ENCODE results near the gene LDHB.
"Not testable (repeated sequence)": the region's sequence is repeated elsewhere in the genome, so short reads cannot be mapped to it uniquely, and the experiment has no call there.

The LDHB gene

GRCh38 chr12:21657326-21658077, at the start of gene LDHB:
Gene LDHB, minus strand, starts transcription at chr12:21657842. Its CDS starts 3,171 bp downstream, at chr12:21654671.
- DNase-seq (ENCODE audit: low read depth in 2 of 2) = peak; percentile 93 to 94

- DNase-seq (ENCODE audit: low read depth in 2 of 2) = no peak
Observed at GRCh38 chr12:21704847-21705246, 47.2 kb upstream of the LDHB start.

GRCh38 chr12:21699851-21700250, 42.2 kb upstream of the LDHB start:
- no peak for DNase-seq (ENCODE audit: low read depth in 2 of 2)

- DNase-seq (ENCODE audit: low read depth in 2 of 2) = no peak
Observed at GRCh38 chr12:21697904-21698630, 40.4 kb upstream of the LDHB start.

DNA sequence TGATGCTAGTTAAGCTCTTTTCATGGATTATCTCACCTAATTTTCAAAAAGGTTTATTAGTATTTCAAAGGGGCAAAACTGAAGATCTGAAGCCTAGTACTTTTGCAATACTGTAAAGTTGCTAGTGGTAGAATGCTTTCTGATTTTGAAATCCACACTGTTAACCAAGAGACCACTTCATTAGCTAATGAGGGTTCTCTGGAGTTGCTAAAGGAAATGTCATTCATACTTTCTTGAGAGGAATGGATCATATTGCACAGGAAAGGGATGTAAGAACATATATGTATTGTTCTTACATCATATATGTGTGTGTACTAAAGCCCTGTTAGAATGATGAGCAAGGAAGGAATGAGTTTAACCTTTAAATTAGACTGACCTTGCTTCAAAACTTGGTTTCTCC, 39.0 kb upstream of the LDHB start:
- DNase-seq (ENCODE audit: low read depth in 2 of 2) = no peak

- no peak for DNase-seq (ENCODE audit: low read depth in 2 of 2)
Observed at GRCh38 chr12:21695986-21696385, 38.3 kb upstream of the LDHB start.

DNA sequence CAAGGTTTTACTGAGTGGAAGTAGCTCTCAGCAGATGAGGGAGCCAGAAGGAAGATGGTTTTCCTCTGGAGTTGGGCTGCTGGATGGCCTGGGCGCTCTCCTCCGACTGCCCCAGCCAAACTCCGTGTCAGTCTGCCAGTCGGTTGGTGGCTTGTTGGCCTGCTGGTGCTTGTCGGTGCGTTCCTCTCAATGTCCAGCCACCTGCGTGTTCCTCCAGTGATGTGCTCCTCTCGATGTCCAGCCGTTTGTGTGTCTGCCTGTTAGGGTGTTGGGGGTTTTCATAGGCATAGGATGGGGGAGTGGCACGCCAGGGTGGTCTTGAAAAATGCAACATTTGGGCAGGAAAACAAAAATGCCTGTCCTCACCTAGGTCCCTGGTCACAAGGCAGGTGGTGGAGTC, 37.0 kb upstream of the LDHB start:
- DNase-seq (ENCODE audit: low read depth in 2 of 2) = no peak

- DNase-seq (ENCODE audit: low read depth in 2 of 2) = no peak
Observed at GRCh38 chr12:21691515-21691914, 33.9 kb upstream of the LDHB start.

DNA sequence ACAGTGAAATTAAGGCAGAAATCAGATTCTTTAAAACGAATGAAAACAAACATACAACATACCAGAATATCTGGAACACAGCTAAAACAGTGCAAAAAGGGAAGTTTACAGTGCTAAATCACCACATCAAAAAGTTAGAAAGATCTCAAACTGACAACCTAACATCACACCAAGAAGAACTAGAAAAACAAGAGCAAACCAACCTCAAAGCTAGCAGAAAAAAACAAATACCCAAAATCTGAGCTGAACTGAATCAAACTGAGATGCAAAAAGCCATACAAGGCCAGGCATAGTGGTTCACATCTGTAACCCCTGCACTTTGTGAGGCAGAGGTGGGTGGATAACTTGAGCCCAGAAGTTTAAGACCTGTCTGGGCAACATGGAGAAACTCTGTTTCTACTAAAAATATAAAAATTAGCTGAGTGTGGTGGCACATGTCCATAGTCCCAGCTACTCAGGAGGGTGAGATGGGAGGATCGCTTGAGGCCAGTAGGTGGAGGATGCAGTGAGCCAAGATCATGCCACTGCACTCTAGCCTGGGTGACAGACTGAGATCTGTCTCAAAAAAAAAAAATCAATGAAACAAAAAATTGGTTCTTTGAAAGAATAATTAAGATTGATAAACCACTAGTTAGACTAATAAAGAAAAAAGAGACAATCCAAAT, 33.2 kb upstream of the LDHB start:
- no peak for DNase-seq (ENCODE audit: low read depth in 2 of 2)

GRCh38 chr12:21683115-21683514, 25.5 kb upstream of the LDHB start:
- DNase-seq (ENCODE audit: low read depth in 2 of 2) = no peak

DNA sequence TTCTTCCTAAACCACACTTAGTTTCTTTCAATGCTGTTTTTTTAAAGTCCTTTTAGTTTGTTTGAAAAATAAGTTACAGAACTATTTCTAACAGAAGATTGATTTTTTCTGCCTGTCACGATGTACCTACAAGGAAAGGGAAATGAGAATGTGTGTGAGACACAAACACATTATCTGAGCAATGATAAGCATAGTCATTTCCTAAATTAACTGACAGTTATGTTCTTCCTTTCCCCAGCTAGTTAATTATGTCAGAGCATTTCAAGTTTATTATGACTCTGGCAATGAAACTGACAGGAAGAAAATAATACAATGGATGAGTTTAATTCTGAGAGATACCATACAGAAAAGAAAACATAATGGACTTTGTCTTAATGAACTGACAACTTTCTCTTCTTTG, 21.3 kb upstream of the LDHB start:
- no peak for DNase-seq (ENCODE audit: low read depth in 2 of 2)

- DNase-seq (ENCODE audit: low read depth in 2 of 2) = no peak
Observed at GRCh38 chr12:21677622-21678277, 20.1 kb upstream of the LDHB start.

DNA sequence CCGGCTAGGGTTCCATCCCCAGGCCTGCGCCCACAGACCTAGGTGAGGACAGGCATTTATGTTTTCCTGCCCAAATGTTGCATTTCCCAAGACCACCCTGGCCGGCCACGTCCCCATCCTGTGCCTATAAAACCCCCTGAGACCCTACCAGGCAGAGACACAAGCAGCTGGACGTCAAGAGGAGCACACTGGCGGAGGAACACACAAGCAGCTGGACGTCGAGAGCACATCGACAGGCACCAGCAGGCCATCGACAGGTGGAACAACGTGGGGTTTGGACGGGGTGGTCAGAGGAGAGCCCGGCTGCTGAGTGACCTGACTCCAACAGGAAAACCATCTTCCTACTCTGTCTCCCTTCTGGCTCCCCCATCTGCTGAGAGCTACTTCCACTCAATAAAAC, 19.6 kb upstream of the LDHB start:
- DNase-seq (ENCODE audit: low read depth in 2 of 2) = no peak

DNA sequence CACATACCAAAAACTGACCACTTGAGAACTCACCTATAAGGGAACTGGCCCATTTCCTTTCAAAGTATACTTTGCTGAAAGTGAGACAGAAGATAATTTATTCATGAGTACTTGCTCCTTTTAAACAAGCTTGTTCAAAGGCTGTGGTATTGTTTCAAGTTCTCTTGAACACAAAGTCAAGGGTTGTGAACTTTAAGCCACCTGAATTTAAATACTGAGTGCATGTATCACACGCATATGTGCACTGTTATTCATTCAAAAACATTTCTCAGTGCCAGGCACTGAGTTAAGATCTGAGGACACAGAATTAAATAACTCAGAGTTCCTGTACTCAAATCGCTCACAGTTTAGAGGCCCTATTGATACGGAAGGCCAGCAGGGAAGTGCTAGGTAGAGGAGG, 19.1 kb upstream of the LDHB start:
- DNase-seq (ENCODE audit: low read depth in 2 of 2) = no peak

DNA sequence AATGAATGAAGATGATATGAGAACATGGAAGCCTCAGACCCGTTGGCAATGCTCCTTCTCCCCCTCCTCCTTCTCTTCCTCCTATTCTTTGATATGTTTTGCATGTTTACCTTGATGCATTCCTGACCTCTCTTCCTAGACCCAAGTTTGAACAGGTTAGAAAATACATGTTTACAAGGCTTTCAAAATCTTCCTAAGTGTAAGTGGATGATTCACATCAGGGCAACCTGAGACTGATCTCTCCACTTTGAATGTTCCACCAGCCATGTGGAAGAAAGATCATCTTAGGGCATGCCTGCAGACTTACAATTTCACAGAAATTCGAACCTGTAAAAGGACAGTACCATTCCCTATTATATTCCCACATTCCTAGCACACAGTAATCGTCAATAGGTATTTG, 18.0 kb upstream of the LDHB start:
- no peak for DNase-seq (ENCODE audit: low read depth in 2 of 2)

DNA sequence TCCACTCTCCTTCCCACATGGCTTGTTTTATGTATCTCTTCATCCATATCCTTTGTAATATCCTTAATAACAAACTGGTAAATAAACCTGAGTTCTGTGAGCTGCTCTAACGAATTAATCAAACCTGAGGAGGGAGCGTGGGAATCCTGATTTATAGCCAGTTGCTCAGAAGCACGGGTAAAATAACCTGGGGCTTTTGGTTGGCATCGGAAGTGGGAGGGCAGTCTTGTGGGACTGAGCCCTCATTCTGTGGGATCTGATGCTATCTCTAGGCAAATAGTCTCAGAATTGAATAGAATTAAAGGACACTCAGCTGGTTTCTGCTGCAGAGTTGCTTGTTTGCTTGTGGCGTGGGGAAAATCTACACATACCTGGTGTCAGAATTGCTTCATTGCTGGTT, 17.5 kb upstream of the LDHB start:
- DNase-seq (ENCODE audit: low read depth in 2 of 2) = no peak

GRCh38 chr12:21673830-21674552, 16.3 kb upstream of the LDHB start:
- DNase-seq (ENCODE audit: low read depth in 2 of 2) = not testable (repeated sequence)

GRCh38 chr12:21672146-21672545, 14.5 kb upstream of the LDHB start:
- DNase-seq (ENCODE audit: low read depth in 2 of 2) = no peak

- DNase-seq (ENCODE audit: low read depth in 2 of 2) = no peak
Observed at GRCh38 chr12:21666722-21667121, 9.1 kb upstream of the LDHB start.

DNA sequence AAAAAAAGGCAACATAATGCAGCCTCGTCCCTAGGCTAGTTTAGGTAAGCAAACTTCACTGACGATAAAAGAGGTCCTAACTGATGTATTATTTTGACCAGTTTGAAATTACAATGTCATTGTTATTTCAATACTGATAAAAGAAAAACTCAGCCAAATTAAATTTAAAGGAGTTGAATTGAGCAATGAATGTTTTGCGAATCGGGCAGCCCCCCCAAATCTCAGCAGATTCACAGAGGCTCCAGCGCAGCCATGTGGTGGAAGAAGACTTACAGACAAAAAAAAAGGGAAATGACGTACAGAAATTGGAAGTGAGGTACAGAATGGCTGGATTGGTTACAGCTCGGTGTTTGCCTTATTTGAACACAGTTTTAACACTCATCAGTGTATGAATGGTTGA, 8.2 kb upstream of the LDHB start:
- DNase-seq (ENCODE audit: low read depth in 2 of 2) = no peak

- DNase-seq (ENCODE audit: low read depth in 2 of 2) = no peak
Observed at GRCh38 chr12:21662122-21662792, 4.6 kb upstream of the LDHB start.

Data from stimulated activated CD4-positive, alpha-beta T cell treated with anti-CD3 and anti-CD28 coated beads, Interleukin-15, amount 100 ng/mL, for 48 hours (primary cell).